ENCODE data around the gene EXOSC5.

DNA sequence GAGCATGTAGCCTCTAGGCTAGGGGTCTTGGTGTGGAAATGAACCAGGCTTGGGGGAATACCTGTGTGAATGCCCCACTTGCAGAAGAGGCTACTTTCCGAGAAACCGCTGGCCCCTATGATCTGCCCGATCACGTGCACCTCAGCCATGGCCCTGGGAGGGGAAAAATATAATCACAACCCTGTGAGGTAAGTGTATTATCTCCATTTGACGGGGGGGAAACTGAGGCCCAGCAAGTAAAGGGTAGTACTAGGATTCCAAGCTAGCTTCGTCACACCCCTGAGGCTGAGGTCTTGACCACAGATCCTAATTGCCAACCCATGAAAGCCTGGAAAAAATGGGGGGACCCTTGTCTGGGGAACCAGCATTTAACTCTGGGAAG, 33.8 kb downstream of the EXOSC5 start:
- TF ChIP-seq, protein P1, sequence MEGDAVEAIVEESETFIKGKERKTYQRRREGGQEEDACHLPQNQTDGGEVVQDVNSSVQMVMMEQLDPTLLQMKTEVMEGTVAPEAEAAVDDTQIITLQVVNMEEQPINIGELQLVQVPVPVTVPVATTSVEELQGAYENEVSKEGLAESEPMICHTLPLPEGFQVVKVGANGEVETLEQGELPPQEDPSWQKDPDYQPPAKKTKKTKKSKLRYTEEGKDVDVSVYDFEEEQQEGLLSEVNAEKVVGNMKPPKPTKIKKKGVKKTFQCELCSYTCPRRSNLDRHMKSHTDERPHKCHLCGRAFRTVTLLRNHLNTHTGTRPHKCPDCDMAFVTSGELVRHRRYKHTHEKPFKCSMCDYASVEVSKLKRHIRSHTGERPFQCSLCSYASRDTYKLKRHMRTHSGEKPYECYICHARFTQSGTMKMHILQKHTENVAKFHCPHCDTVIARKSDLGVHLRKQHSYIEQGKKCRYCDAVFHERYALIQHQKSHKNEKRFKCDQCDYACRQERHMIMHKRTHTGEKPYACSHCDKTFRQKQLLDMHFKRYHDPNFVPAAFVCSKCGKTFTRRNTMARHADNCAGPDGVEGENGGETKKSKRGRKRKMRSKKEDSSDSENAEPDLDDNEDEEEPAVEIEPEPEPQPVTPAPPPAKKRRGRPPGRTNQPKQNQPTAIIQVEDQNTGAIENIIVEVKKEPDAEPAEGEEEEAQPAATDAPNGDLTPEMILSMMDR (IDR thresholded peaks at IDR 0.05) = no peak
- TF ChIP-seq POLR2A (IDR thresholded peaks at IDR 0.05) (no peak), POLR2AphosphoS5 (IDR thresholded peaks at IDR 0.05) (no peak), EP300 (IDR thresholded peaks at IDR 0.05) (no peak)
